Left ventricle myocardium inferior (tissue), 1 donor: ENCODE data around the gene SASH3. TPM values are rescaled to one million over a fixed set of nuclear protein-coding genes. Genes with fewer than 3 reads are reported as not detected.

Source experiments
- DNase-seq: peaks from one replicate; pipeline ENCODE4 v3.0.0-alpha.2; 2020
- H3K27ac ChIP-seq: fragments of 200-600 bp; replicated peaks from 2 replicates; pipeline ENCODE4 v1.8.0; 2021
- H3K27me3 ChIP-seq: fragments of 200-600 bp; 2 replicates; pipeline ENCODE4 v1.8.0; 2021; ENCODE audit warnings: low read depth
- H3K36me3 ChIP-seq: fragments of 200-600 bp; 2 replicates; pipeline ENCODE4 v1.8.0; 2021
- H3K4me1 ChIP-seq: fragments of 200-600 bp; 2 replicates; pipeline ENCODE4 v1.8.0; 2021
- H3K4me3 ChIP-seq: fragments of 200-600 bp; 2 replicates; pipeline ENCODE4 v1.8.0; 2021; ENCODE audit warnings: mild to moderate bottlenecking, moderate library complexity
- H3K9me3 ChIP-seq: fragments of 200-600 bp; replicated peaks from 2 replicates; pipeline ENCODE4 v1.8.0; 2021
- intact Hi-C: fragments of 100-400 bp; cut with micrococcal nuclease; formaldehyde crosslinking; loops from one replicate; pipeline ENCODE4 v1.11.0; 2022
- total RNA-seq: library from RNA; stranded (reverse); fragmentation: NEBNext Ultra II Directional; extraction: Animal tissue kit (Norgen Biotek cat#: 25700); gene quantifications from one replicate; pipeline ENCODE4 v1.2.1, GENCODE V29; 2021
- TF ChIP-seq, protein P1 (sequence below): fragments of 200-600 bp; IDR thresholded peaks from 2 replicates; pipeline ENCODE4 v1.8.0; 2021; ENCODE audit warnings: antibody characterized with exemption, mild to moderate bottlenecking, borderline replicate concordance
- donor health status: DM: no; HTN: yes; CAD: no; lungs with severe emphysema.

SASH3 gene
- total RNA-seq, 1 donor from 2014 or later = 2.2 TPM

DNA sequence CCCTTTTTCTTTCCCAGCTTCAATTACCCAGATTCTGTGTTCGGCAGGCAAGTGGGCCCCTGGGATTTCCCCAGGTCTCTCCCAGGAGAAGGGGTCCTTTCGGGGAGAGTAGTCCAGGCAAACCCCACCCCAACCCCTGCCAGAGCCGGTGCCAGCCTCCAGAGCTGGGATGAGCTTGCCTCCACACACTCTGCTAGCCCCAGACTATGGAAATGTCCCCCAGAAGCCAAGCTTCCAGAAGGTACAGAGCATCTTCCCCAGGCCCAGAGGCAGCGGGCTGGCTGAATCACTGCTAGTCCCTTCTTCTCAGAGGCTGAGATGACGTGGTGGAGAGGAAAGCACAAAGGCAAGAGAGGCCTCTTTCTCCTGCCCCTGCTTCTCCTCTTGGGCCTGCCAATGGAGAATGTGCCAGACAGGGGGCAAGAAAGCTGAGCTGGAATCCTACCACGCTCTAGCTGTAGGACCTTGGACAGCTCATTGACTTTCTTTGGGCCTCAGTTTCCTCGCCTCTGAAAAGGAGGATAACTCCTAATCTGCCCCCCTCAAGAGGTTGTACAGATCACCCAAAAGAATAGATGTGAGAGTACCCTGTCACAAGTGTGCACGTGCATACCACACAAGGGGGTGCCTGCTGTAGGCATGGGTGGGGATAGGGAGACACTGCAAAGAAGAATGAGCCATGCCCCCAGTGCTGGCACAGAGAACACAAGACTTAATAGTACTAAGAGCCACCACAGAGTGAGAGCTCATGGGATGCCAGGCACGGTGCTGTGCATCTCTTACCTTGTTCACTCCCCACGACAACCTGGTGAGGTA is 2.1 kb downstream of the SASH3 start:
- no peak overlapping the region for H3K4me3 ChIP-seq
- no peak overlapping the region for H3K27ac ChIP-seq
- H3K9me3 ChIP-seq = no peaks in the 10 kb centered on the region
- no peak for DNase-seq
- TF ChIP-seq, protein P1, sequence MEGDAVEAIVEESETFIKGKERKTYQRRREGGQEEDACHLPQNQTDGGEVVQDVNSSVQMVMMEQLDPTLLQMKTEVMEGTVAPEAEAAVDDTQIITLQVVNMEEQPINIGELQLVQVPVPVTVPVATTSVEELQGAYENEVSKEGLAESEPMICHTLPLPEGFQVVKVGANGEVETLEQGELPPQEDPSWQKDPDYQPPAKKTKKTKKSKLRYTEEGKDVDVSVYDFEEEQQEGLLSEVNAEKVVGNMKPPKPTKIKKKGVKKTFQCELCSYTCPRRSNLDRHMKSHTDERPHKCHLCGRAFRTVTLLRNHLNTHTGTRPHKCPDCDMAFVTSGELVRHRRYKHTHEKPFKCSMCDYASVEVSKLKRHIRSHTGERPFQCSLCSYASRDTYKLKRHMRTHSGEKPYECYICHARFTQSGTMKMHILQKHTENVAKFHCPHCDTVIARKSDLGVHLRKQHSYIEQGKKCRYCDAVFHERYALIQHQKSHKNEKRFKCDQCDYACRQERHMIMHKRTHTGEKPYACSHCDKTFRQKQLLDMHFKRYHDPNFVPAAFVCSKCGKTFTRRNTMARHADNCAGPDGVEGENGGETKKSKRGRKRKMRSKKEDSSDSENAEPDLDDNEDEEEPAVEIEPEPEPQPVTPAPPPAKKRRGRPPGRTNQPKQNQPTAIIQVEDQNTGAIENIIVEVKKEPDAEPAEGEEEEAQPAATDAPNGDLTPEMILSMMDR = no peak
- no peaks in the 10 kb centered on the region for H3K36me3 ChIP-seq
- H3K27me3 ChIP-seq = no peaks in the 10 kb centered on the region
- intact Hi-C loops = no loop called here
- H3K4me1 ChIP-seq = no peaks in the 10 kb centered on the region

DNA sequence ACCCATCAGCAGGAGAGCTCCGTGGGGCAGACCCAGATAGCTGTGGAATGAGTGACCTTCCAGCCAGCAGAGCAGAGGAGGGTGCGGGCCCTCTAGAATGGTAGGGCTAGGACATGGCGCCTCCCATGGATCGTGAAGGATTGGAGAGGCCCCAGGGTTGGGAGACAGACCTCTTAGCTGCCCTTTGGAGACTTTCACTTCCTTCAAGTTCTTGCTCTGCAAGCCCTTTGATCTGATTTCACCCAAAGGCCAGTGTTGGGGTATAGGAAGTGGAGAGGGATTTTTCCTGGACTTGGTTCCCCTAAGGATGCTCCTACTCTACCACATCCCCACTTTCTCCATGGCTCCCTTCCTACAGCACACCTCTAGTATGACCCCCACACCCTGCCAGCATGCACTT is 3.0 kb downstream of the SASH3 start:
- TF ChIP-seq, protein P1 = no peak
- intact Hi-C loops = no loop called here
- Histone ChIP-seq H3K4me1 (no peaks in the 10 kb centered on the region), H3K36me3 (no peaks in the 10 kb centered on the region), H3K27ac (no peak overlapping the region), H3K9me3 (no peaks in the 10 kb centered on the region), H3K27me3 (no peaks in the 10 kb centered on the region), H3K4me3 (no peak overlapping the region)
- DNase-seq = no peak

DNA sequence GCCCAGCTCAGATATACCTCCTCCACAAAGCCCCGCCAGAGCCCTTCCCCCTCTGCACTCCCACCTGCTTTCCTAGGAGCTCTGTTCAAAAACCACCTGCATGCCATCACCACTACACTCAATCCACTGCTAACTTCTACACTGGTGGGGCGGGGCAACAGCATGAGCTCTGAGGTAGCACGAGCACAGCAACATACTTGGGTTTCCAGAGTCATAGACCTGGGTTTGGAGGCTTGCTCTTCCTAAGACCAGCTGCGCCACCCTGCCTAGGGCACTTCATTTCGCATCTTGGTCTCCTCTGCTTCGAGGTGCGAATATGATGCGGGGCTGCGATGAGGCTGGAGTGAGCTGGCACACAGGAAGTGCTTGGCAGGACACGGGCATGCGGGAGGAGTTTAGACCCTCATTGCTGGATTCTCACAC is 3.6 kb downstream of the SASH3 start:
- TF ChIP-seq, protein P1 = no peak
- Histone ChIP-seq H3K9me3 (no peaks in the 10 kb centered on the region), H3K27ac (no peak overlapping the region), H3K27me3 (no peaks in the 10 kb centered on the region), H3K4me3 (no peak overlapping the region), H3K4me1 (no peaks in the 10 kb centered on the region), H3K36me3 (no peaks in the 10 kb centered on the region)
- DNase-seq = no peak
- intact Hi-C loops = no loop called here

DNA sequence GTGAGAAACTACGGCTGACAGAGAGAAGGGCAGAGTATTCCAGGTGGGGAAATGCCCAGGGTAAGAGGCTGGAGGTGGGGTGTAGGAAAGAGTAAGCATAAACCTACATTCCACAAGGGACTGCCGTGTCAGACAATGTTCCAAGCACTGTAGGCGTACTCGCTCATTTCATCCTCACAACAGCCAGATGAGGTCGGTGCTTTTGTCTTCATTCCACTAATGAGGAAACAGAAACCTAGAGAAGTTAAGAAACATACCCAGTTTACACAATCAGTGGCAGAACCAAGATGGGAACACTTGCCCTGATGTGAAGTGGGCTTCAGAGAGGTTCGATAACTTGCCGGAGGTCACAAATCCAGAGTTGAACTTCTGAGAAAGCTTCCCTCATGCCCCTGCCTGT is 4.6 kb downstream of the SASH3 start:
- intact Hi-C loops = no loop called here
- no peak overlapping the region for H3K27ac ChIP-seq
- TF ChIP-seq, protein P1 = no peak

DNA sequence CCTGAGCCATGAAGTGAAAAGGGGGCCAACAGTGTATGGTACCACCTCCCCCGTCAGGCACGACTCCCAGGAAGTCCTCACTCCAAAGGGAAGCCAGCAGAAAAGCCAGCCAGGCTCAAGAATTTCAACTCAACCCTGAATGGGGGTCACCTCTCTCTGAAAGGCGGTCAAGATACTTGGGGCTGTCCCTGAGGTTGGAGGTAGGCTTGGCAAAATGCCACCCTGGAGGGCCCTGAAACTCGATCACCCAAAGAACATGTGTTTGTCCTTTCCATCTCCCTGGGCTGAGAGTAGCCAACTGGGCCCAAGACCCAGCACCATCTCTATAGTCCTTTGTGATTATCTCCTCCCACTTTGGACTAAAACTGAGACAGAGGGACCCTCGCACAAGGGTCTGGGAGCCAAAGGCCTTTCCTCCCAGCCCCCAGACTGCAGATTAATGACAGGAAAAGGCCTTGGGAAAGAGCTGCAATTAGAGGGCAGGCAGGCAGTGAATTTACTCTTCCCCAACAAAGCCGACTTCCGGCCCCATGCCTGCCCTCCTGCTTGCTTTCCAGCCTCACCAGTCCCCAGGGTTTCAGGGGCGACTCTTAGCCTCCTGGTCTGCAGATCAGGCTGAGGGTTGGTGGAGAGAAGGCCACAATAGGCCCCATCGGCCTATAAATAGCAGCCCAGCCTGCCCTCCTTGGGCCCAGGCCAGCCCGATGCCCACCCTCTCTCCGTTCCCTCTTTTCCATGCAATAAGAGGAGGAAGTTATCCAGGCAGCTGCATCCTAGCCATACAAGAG is 5.6 kb downstream of the SASH3 start:
- TF ChIP-seq, protein P1 = no peak
- Histone ChIP-seq H3K4me3 (no peak overlapping the region), H3K27me3 (no peaks in the 10 kb centered on the region), H3K36me3 (no peaks in the 10 kb centered on the region), H3K9me3 (no peaks in the 10 kb centered on the region), H3K27ac (no peak overlapping the region), H3K4me1 (no peaks in the 10 kb centered on the region)
- intact Hi-C loops = no loop called here
- DNase-seq = no peak

More for the DNA sequence above, 4.6 kb downstream of the SASH3 start:
- H3K9me3 ChIP-seq = no peaks in the 10 kb centered on the region
- H3K4me1 ChIP-seq = no peaks in the 10 kb centered on the region
- no peak for DNase-seq
- H3K4me3 ChIP-seq = no peak overlapping the region
- no peaks in the 10 kb centered on the region for H3K36me3 ChIP-seq
- H3K27me3 ChIP-seq = no peaks in the 10 kb centered on the region
